A549 (cell line): Measurements from ENCODE around the gene TNS1. TPM values are rescaled to one million over a fixed set of nuclear protein-coding genes. Genes with fewer than 3 reads are reported as not detected.

Experiments used
- ATAC-seq, 2 experiments: fragments of 200-7000 bp in 1 of 2; fragments of >200 bp in 1 of 2; cut with Nextera tagmentation in 1 of 2; cut with Tn5 transposase in 1 of 2; 3 replicates each; pipeline versions ENCODE4 v1.8.0 to v1.9.1; 2018 to 2020; ENCODE audit warnings: mild to moderate bottlenecking in 1 of 2, moderate library complexity in 1 of 2
- CTCF ChIA-PET: fragments of 300-600 bp; sonication (Branson Sonifier 250); formaldehyde crosslinking; extraction: SDS; loops from one replicate; lab custom pipeline; 2021; ENCODE audit warnings: antibody characterized with exemption, inconsistent platforms; lab: Yijun Ruan, JAX
- POLR2A ChIA-PET: fragments of 350-600 bp; formaldehyde crosslinking; extraction: SDS; loops from one replicate; lab custom pipeline; 2021; ENCODE audit warnings: antibody characterized with exemption, inconsistent platforms; lab: Yijun Ruan, JAX
- DNase-seq, 2 experiments: peaks; one replicate each; pipeline versions ENCODE4 v3.0.0 to v3.0.0-alpha.2; 2011 to 2016; ENCODE audit warnings: low read depth in 1 of 2, low spot score in 1 of 2
- FAIRE-seq: peaks from 2 replicates; lab custom pipeline; 2011; peaks lifted over from hg19 to GRCh38; lab: Jason Lieb, UNC
- H3K27ac ChIP-seq, 2 experiments: fragments of >200 bp; sonication (Bioruptor Twin); formaldehyde crosslinking; 3 replicates each; pipeline ENCODE4 v1.5.1; 2016 to 2017
- H3K4me1 ChIP-seq: fragments of >200 bp; sonication (Bioruptor Twin); formaldehyde crosslinking; 3 replicates; pipeline ENCODE4 v1.6.1; 2016
- H3K4me2 ChIP-seq: fragments of >200 bp; sonication (Bioruptor Twin); formaldehyde crosslinking; 3 replicates; pipeline ENCODE4 v1.6.1; 2016
- H3K4me3 ChIP-seq: fragments of >200 bp; sonication (Bioruptor Twin); formaldehyde crosslinking; 3 replicates; pipeline ENCODE4 v1.5.1; 2016
- H3K9me3 ChIP-seq: fragments of >200 bp; sonication (Bioruptor Twin); formaldehyde crosslinking; 3 replicates; pipeline ENCODE4 v1.6.1; 2016
- ATOH8 ChIP-seq: fragments of 250-450 bp; sonication (Bioruptor Pico); IDR thresholded peaks from 2 replicates; pipeline ENCODE4 v1.5.0; 2020; ENCODE audit warnings: low read depth, mild to moderate bottlenecking, moderate library complexity
- BHLHE40 ChIP-seq: IDR thresholded peaks from 2 replicates; pipeline ENCODE4 v1.6.1; 2012; ENCODE audit warnings: low read depth, low read length, inconsistent platforms
- CHD2 ChIP-seq: fragments of 150-350 bp; IDR thresholded peaks from 2 replicates; pipeline ENCODE4 v1.6.1; 2014; ENCODE audit warnings: low read length; ENCODE audit not compliant: partially characterized antibody
- EHF ChIP-seq: fragments of 250-450 bp; sonication (Bioruptor Pico); IDR thresholded peaks from 2 replicates; pipeline ENCODE4 v1.5.0; 2020; ENCODE audit warnings: mild to moderate bottlenecking
- ELK1 ChIP-seq: fragments of 150-350 bp; IDR thresholded peaks from 2 replicates; pipeline ENCODE4 v1.6.1; 2014; ENCODE audit warnings: low read depth, mild to moderate bottlenecking, low read length
- FOSB ChIP-seq: fragments of 250-450 bp; sonication (Bioruptor Pico); IDR thresholded peaks from 2 replicates; pipeline ENCODE4 v1.5.0; 2020; ENCODE audit warnings: mild to moderate bottlenecking, moderate library complexity
- HDAC2 ChIP-seq: fragments of 200-600 bp; sonication (generic); IDR thresholded peaks from 2 replicates; pipeline ENCODE4 v1.6.1; 2016
- HEYL ChIP-seq: fragments of 250-450 bp; sonication (Bioruptor Pico); IDR thresholded peaks from 2 replicates; pipeline ENCODE4 v1.8.0; 2021; ENCODE audit warnings: mild to moderate bottlenecking, moderate library complexity
- JUNB ChIP-seq: fragments of >200 bp; sonication (Bioruptor Twin); formaldehyde crosslinking; IDR thresholded peaks from 2 replicates; pipeline ENCODE4 v1.6.1; 2016
- KDM1A ChIP-seq: fragments of 200-600 bp; sonication (generic); IDR thresholded peaks from 2 replicates; pipeline ENCODE4 v1.6.1; 2016; ENCODE audit warnings: low read depth, mild to moderate bottlenecking
- MAZ ChIP-seq: fragments of 150-350 bp; IDR thresholded peaks from 2 replicates; pipeline ENCODE4 v1.6.1; 2014; ENCODE audit warnings: antibody characterized with exemption, low read depth, low read length, borderline replicate concordance
- NFE2L2 ChIP-seq: fragments of 150-350 bp; conservative IDR thresholded peaks from 2 replicates; pipeline ENCODE4 v1.6.1; 2014; ENCODE audit warnings: low read length
- NR3C1 ChIP-seq: fragments of >200 bp; sonication (Bioruptor Twin); formaldehyde crosslinking; IDR thresholded peaks from 3 replicates; pipeline ENCODE4 v1.6.1; 2017
- RARB ChIP-seq: fragments of 250-450 bp; sonication (Bioruptor Pico); IDR thresholded peaks from 2 replicates; pipeline ENCODE4 v1.8.0; 2021; ENCODE audit warnings: mild to moderate bottlenecking, moderate library complexity
- SMC3 ChIP-seq: fragments of >200 bp; sonication (Bioruptor Twin); formaldehyde crosslinking; IDR thresholded peaks from 3 replicates; pipeline ENCODE4 v1.6.1; 2018; ENCODE audit warnings: inconsistent platforms
- TP53 ChIP-seq: fragments of 250-450 bp; sonication (Bioruptor Pico); IDR thresholded peaks from 2 replicates; pipeline ENCODE4 v1.5.0; 2021; ENCODE audit warnings: mild to moderate bottlenecking, moderate library complexity
- ZFP36 ChIP-seq: fragments of 450-650 bp; IDR thresholded peaks from 2 replicates; pipeline ENCODE4 v1.6.1; 2014; ENCODE audit warnings: borderline replicate concordance; ENCODE audit not compliant: partially characterized antibody
- WGBS: methylation state at CpG from one replicate; pipeline ENCODE4 v1.1.6; 2017; ENCODE audit errors: missing lambda C conversion rate; 5-methylcytosine and 5-hydroxymethylcytosine counted together
- polyA plus RNA-seq, 4 experiments: library from polyadenylated mRNA; depleted of rRNA in 3 of 4; stranded (reverse); fragments of >200 nt; fragmentation: RNase III in 1 of 4; extraction: RNeasy Plus Mini Kit Qiagen cat#74134 plus additional on column Dnase treatment in 1 of 4; gene quantifications; 2 replicates in 3 of 4; 3 replicates in 1 of 4; pipeline ENCODE4 v1.2.3, GENCODE V29; 2011 to 2017
- TF ChIP-seq, protein P1 (sequence below): IDR thresholded peaks from 2 replicates; pipeline ENCODE4 v1.6.1; 2012; ENCODE audit warnings: low read depth, borderline replicate concordance
- TF ChIP-seq, protein P2 (sequence below): fragments of >200 bp; sonication (Bioruptor Twin); formaldehyde crosslinking; IDR thresholded peaks from 2 replicates; pipeline ENCODE4 v1.6.1; 2016

TNS1 gene
- polyA plus RNA-seq, 2 of the 4 experiments (the other 2 are of a cell fraction), result 4.9 to 10.6 TPM

GRCh38 chr2:217859926-217860325 is 142.9 kb downstream of the TNS1 start:
- H3K4me2 ChIP-seq, result no peak overlapping the region
- no peak overlapping the region for H3K27ac ChIP-seq
- ChIA-PET CTCF (interaction anchor here (0.6 to 11.4 kb wide), 3 partner anchors 26 to 74 kb away, joined by 3 to 67 read pairs (median 9); no protein-coding TSS in a partner anchor), POLR2A (no interaction called here)
- whole genome bisulfite sequencing, result 81% methylated on average over 4 of the region's 5 CpGs
- DNase-seq (no peak), FAIRE-seq (no peak), ATAC-seq (no peak)
- no peaks in the 10 kb centered on the region for H3K4me1 ChIP-seq
- H3K4me3 ChIP-seq, result no peak overlapping the region
- TF ChIP-seq RARB (CRISPR knock-in tag) (no peak), ELK1 (no peak), KDM1A (no peak), TP53 (CRISPR knock-in tag) (no peak), JUNB (no peak), BHLHE40 (no peak), HEYL (CRISPR knock-in tag) (no peak), NFE2L2 (no peak), NR3C1 (no peak), ZFP36 (no peak), FOSB (no peak), MAZ (no peak)
- TF ChIP-seq, protein P1, sequence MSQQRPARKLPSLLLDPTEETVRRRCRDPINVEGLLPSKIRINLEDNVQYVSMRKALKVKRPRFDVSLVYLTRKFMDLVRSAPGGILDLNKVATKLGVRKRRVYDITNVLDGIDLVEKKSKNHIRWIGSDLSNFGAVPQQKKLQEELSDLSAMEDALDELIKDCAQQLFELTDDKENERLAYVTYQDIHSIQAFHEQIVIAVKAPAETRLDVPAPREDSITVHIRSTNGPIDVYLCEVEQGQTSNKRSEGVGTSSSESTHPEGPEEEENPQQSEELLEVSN, result no peak
- TF ChIP-seq, protein P2, sequence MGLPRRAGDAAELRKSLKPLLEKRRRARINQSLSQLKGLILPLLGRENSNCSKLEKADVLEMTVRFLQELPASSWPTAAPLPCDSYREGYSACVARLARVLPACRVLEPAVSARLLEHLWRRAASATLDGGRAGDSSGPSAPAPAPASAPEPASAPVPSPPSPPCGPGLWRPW, result no peak
- H3K9me3 ChIP-seq, result no peaks in the 10 kb centered on the region

GRCh38 chr2:217858519-217859491 is 144.0 kb downstream of the TNS1 start:
- no peaks in the 10 kb centered on the region for H3K9me3 ChIP-seq
- H3K4me1 ChIP-seq, result no peaks in the 10 kb centered on the region
- ChIA-PET CTCF (interaction anchor here (0.6 to 2.6 kb wide), 5 partner anchors 28 to 222 kb away, joined by 3 to 9 read pairs (median 3); no protein-coding TSS in a partner anchor), POLR2A (no interaction called here)
- H3K4me2 ChIP-seq, result no peak overlapping the region
- DNase-seq (peak in 1 of 2 experiments; percentile 21), FAIRE-seq (no peak), ATAC-seq (peak; percentile 14 to 29; a peak in 3 of 6 replicates)
- WGBS, result 76% methylated on average over 10 of the region's 11 CpGs
- H3K27ac ChIP-seq, result no peak overlapping the region
- H3K4me3 ChIP-seq, result no peak overlapping the region
- no peak for TF ChIP-seq ATOH8
- no peak for TF ChIP-seq EHF (CRISPR knock-in tag)
- no peak for TF ChIP-seq HDAC2
- no peak for TF ChIP-seq CHD2
- no peak for TF ChIP-seq SMC3
